Epithelial cell of esophagus (primary cell): ENCODE results near the gene PARD3B.

ENCODE experiments used
- DNase-seq: peaks from one replicate; pipeline ENCODE4 v3.0.0; 2010; ENCODE audit warnings: low read depth
- H3K4me3 ChIP-seq: 2 replicates; pipeline ENCODE4 v1.5.1; 2011; ENCODE audit warnings: mild to moderate bottlenecking, low read length, control low read depth
- TF ChIP-seq, protein P1 (sequence below): IDR thresholded peaks from 2 replicates; pipeline ENCODE4 v1.5.1; 2011; ENCODE audit warnings: low read depth, mild to moderate bottlenecking, low read length, control low read depth, inconsistent platforms; ENCODE audit not compliant: insufficient read depth; ENCODE audit errors: missing control alignments

Gene PARD3B

DNA sequence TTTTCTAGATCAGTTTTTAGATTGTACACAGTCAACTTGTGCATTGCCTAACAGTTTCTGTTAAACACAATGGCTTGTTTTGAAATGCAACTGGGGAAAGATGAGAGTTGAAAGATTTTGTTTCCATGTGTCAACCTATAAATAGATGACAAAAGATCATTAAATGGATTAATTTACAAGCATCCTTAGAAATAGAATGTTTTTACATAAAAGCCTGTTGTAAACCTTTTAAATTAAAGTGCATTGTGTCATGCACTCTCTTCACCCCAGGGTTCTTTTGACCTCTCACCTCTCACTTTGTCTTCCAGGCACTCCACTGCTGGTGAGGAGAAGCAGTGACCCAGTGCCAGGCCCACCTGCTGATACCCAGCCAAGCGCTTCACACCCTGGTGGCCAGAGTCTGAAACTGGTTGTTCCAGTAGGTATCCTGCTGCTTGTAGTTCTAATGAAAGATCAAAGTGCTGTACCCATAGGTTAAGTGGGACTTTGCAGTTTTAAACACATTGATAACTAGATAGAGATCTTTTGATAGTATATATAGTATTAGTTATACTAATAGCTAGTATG lies 502.1 kb downstream of the PARD3B start:
- TF ChIP-seq, protein P1, sequence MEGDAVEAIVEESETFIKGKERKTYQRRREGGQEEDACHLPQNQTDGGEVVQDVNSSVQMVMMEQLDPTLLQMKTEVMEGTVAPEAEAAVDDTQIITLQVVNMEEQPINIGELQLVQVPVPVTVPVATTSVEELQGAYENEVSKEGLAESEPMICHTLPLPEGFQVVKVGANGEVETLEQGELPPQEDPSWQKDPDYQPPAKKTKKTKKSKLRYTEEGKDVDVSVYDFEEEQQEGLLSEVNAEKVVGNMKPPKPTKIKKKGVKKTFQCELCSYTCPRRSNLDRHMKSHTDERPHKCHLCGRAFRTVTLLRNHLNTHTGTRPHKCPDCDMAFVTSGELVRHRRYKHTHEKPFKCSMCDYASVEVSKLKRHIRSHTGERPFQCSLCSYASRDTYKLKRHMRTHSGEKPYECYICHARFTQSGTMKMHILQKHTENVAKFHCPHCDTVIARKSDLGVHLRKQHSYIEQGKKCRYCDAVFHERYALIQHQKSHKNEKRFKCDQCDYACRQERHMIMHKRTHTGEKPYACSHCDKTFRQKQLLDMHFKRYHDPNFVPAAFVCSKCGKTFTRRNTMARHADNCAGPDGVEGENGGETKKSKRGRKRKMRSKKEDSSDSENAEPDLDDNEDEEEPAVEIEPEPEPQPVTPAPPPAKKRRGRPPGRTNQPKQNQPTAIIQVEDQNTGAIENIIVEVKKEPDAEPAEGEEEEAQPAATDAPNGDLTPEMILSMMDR, result peak; percentile 3
- no peak overlapping the region for H3K4me3 ChIP-seq
- no peak for DNase-seq

DNA sequence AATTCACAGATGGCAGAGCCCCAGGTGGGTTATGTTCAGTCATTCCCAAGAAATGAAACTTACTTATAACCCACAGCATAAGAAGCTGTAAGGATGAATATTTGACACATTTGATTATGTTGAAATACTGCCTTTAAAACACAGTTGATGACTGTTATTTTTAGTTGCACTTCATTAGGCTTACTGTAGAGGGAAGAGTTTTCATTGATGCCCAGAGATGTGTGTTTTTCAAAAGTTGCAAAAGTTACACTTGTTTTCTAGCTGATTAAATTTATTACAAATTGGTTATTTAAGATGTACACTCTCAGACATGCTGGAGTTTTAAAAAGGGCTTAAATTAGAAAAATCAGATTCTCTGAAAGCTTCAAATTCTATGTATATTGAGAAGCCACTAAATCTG lies 506.1 kb downstream of the PARD3B start:
- TF ChIP-seq, protein P1, result no peak
- no peak for DNase-seq
- no peak overlapping the region for H3K4me3 ChIP-seq

DNA sequence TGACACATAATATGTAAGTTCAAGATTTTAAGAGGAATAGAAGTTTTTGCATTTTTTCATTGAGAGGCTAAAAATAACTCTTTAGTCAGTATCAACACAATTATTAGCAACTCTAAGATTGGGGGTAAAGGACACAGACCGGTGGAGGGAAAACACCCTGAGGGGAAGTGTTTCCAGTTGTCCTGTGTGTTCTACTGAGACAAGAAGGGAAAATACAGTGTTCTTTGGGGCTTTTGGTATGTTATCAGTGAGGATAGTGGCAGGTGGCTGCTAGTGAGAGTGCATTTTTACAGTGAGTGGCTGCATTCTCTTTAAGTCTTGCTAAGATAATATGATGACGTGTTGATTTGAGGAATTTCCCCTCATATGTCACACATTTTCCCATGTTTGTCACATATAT lies 507.5 kb downstream of the PARD3B start:
- TF ChIP-seq, protein P1, result no peak
- DNase-seq, result no peak
- no peak overlapping the region for H3K4me3 ChIP-seq

DNA sequence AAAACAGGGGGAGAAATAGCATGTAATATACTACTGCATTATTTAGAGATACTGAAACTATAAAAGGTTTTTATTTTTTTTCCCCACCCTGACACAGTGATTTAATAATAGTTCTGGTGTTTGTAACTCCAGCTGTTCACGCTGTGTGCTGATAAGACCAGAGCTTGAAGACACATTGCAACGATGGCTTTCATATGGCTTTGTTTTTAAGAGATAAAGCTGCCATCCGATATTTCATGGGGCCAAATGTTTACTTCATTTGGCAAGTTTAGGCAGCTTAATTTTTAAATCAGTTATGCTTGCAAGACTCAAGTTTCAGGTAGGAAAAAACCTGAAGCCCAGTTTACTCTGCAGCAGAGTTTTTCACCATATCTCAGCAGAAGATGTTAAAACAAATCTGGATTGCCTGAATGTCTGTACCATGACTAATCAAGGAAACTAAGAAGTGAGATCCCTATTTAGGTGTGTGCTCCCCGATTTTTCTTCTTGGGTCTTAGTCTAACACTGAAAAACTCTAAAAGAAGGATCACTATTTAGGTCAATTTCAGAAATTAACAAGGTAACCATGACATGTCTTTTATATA lies 508.6 kb downstream of the PARD3B start:
- DNase-seq, result no peak
- TF ChIP-seq, protein P1, result no peak
- H3K4me3 ChIP-seq, result no peak overlapping the region

DNA sequence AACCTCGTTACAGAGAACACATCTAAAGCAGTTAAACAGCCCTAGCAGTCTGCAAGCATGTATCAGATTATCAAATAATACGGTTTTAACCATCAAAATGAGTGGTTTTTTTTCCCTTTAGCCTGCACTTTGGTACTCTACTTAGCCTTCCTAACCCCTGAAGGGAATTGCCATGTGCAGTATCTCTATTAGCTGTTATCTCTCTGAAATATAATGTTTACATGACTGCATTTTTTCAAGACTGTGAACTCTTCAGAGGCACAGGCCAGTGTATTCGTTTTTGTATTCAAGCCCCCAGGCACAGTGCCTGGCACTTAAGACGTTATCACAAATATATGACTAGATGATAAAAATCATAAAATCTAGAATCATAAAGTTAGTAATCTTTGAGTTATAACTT lies 509.5 kb downstream of the PARD3B start:
- H3K4me3 ChIP-seq, result no peak overlapping the region
- DNase-seq, result no peak
- TF ChIP-seq, protein P1, result no peak

DNA sequence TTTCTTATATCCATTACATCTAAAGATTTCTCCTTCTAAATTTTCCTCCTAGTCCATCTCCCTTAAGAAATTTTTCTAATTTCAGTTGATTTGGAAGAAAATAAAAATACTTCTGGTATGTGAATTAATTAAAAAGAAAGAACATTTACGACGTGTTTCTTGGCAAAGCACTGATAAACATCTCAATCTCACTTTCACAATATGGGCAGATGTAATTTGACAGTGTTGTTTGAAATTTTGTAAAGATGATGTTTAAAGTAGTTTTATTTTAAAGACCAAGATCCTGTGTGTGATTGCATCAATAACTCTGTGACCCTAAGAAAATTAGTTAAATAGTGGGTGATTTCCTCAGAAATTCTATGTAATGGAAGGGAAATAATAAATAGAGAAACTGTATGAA lies 510.0 kb downstream of the PARD3B start:
- DNase-seq, result no peak
- no peak overlapping the region for H3K4me3 ChIP-seq
- TF ChIP-seq, protein P1, result no peak

DNA sequence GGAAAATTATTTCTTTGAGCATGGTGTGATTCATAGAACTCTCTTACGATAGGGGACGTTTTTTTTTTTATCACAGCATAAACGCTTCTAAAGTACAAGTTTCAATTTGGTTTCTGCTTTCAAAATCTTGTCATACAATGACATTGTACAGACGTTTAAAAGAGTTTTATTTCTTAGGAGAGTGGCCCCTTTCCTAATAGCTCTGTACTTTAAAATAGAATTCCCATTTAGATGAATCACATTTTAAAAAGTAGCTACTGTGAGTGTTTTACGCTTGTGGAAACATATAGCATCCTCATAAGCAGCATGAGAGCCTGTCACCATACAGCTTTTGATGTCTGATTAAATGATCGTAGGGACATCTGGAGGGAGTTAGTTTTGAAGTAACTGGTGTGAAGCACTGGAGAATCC lies 510.9 kb downstream of the PARD3B start:
- no peak for DNase-seq
- TF ChIP-seq, protein P1, result no peak
- H3K4me3 ChIP-seq, result no peak overlapping the region
